CD4-positive, alpha-beta T cell treated with Interleukin-2 at 100 ng/mL for 4 hours (primary cell): ENCODE results near the gene OR1S1.
"Not testable (repeated sequence)": the region's sequence is repeated elsewhere in the genome, so short reads cannot be mapped to it uniquely, and the experiment has no call there.

Experiments used
- DNase-seq: peaks from one replicate; pipeline ENCODE4 v3.0.0-alpha.2; 2020; ENCODE audit warnings: low spot score

The OR1S1 gene

GRCh38 chr11:58212420-58212819 is at the start of gene OR1S1:
Gene OR1S1 (plus strand): TSS chr11:58212720.
- not testable (repeated sequence) for DNase-seq

- DNase-seq, result no peak
Observed at GRCh38 chr11:58164389-58164788, 48.1 kb upstream of the OR1S1 start.

GRCh38 chr11:58164990-58165389 is 47.5 kb upstream of the OR1S1 start:
- DNase-seq, result no peak

- DNase-seq, result no peak
Observed at GRCh38 chr11:58165504-58166106, 46.9 kb upstream of the OR1S1 start.

DNA sequence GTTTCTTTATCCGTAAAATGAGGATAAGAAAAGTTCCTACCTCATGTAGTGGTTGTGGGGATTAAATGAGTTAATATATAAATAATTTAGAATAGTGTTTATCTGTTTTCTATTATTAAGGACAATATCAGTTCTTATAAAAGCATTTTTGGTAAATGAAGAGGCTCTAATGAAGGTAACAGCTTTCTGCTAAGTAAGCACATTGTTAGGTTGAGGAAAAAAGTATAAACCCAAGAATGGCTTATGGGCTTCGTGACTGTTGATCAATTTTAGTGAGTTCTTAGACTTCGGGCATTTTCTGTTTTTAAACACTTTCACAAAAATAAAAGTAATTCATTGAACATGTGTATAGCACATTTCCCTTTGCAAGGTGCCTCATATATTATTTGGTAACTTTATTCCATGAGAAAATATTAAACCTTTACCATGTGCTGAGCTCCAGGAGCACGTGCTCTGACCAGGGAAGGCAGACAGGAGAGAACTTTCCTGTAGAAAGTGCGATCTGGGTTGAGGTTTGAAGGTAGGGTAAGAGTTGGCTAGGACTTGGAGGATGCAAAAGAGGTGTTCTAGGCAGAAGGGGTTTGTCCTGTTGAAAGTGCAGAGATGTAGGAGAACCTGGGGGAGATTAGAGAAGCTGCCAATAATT is 35.0 kb upstream of the OR1S1 start:
- no peak for DNase-seq

GRCh38 chr11:58178444-58178843 is 34.1 kb upstream of the OR1S1 start:
- DNase-seq, result no peak

GRCh38 chr11:58179648-58180047 is 32.9 kb upstream of the OR1S1 start:
- DNase-seq, result no peak

- DNase-seq, result no peak
Observed at GRCh38 chr11:58186938-58187337, 25.6 kb upstream of the OR1S1 start.

- DNase-seq, result no peak
Observed at GRCh38 chr11:58188770-58189169, 23.8 kb upstream of the OR1S1 start, which contains the start of gene OR9Q2. Gene OR9Q2 (plus strand): TSS chr11:58189070. CDS start chr11:58190491, 1,421 bp downstream.

GRCh38 chr11:58192229-58192628 is 20.3 kb upstream of the OR1S1 start:
- no peak for DNase-seq

DNA sequence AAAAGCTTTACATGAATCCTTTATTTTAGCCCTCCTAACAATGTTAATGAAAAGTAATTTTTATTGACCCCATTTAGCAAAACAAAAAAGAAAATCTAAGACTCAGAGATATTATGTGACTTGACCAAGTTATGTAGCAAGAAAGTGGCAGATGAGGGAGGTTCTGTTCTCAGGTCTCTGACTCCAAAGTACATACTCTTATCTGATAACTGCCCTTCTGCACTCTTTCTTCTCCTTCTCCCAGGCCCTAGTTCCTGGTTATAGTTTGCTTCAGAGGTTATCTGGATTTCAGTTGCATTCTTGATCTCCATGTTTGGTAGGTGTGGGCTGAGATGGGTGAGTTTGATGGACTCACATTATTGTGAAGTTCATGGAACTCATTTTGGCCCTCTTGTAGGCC is 19.1 kb upstream of the OR1S1 start:
- DNase-seq, result no peak

- no peak for DNase-seq
Observed at GRCh38 chr11:58195939-58196338, 16.6 kb upstream of the OR1S1 start.

GRCh38 chr11:58199271-58199670 is 13.2 kb upstream of the OR1S1 start:
- no peak for DNase-seq

DNA sequence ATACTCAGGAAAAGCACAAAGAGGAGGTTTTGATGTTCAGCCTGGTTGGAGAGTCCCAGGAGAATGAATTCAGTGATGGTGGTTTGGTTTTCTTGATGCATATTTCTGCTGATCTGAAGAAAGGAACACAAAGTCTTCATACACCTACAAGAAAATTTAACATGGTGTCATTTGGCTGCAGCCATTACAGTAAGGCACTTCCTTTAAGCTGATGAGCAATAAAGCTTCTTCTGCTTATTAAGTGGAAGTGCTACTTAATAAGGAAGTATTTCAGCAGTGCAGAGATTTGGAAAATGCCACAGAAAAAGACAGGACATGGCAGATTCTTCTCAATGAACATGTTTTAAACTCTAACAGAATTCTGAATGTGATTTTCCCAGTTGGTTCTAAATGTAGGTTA is 8.5 kb upstream of the OR1S1 start, which contains the start of gene OR1S2:
TSS of gene OR1S2 (minus strand) at position 101 of the 400 bp plus-strand sequence. CDS start at position 101, 0 bp downstream.
- no peak for DNase-seq

DNA sequence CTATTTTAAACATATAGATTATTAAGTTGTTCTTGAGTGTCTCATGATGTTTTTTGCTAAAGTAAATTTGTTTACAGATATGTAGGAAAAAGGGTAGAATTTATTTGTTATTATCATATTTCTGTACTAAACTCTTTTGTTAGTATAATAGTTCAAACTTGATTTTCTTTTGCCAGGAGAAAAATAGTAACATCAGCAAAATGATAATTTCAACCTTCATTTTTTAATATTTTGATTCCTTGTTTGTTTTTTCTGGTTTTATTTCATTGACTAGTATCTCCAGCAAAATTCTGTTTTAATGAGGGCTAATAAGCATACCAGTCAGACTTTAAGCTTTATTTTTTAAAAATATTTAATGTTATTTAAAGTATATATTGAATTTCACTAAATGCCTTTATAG is 4.0 kb downstream of the OR1S1 start:
- no peak for DNase-seq

DNA sequence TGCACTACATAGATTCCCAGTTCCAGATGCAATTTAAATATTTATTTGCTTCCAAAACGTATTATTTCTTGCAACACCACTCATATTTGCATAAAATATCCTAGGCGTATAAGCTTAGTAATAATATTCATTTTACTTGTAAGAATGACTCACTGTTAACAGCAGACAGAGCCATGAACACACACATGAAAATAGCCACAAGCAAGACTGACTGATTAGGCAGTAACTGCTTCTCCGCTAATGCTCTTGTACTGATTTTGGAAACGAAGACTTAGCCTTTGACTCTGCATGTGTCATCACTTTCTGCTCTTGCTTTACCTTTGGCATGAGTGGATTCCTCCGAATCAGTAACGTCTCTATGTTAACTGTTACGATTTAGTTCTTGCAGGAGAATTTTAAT is 10.2 kb downstream of the OR1S1 start:
- no peak for DNase-seq

DNA sequence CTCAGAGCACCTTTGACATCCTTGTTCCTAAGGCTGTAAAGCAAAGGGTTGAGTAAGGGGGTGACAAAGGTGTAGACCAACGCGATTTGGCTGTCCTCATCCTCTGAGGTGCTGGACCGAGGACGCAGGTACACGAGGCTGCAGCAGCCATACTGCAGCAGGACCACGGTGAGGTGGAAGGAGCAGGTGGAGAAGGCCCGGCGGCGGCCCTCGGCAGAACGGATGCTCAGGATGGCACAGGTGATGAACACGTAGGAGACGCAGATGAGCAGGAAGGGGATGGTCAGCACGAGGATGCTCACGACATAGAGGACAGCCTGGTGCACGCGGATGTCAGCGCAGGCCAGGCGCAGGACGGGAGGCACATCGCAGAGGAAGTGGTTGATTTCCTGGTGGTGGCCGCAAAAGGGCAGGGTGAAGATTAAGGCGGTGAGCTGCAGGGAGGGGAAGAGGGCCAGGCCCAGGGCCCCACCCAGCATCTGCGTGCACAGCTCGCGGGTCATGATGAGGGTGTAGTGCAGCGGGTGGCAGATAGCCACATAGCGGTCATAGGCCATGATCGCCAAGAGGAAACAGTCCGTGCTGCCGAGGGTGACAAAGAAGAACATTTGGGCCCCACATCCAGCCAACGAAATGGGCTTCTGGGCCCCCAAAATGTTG is 15.6 kb downstream of the OR1S1 start:
- no peak for DNase-seq

- no peak for DNase-seq
Observed at GRCh38 chr11:58243954-58244353, 31.4 kb downstream of the OR1S1 start.

DNA sequence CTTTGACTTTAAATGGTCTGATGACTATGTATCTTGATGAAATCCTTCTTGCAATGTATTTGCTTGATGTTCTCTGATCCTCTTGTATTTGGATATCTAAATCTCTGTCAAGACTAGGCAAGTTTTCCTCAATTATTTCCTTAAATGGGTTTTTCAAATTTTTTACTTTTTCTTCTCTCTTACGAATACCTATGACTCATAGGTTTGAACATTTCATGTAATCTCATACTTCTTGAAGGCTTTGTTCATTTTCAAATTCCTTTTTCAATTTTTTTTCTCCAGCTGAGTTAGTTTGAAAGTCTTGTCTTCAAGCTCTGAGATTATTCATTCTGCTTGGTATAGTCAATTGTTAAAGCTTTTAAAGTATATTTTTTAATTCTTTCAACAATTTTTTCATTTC is 42.4 kb downstream of the OR1S1 start:
- DNase-seq, result no peak

DNA sequence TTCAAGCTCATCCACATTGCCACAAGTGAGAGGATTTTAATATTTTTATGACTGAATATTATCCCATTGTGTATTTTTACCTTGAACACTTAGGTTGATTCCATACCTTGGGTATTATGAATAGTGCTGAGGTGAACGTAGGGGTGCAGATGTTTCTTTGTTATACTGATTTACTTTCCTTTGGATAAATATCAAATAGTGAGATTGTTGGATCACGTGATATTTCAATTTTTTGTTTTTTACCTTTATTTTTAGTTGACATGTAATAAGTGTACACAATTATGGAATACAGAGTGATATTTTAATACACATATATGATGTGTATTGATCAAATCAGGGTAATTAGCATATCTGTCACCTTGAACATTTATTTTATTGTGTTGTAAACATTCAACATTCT is 47.5 kb downstream of the OR1S1 start:
- no peak for DNase-seq
